NK-92 treated with Interleukin-12 subunit alpha and Interleukin-12 subunit beta, amount 100 ng/mL, for 24 hours (cell line): ENCODE results near the gene ADAT1.

ENCODE experiments used
- DNase-seq: peaks from one replicate; lab custom pipeline; 2025; lab: John Stamatoyannopoulos, UW

ADAT1 gene

GRCh38 chr16:75622761-75623605, at the start of gene ADAT1:
Gene ADAT1 (minus strand): TSS chr16:75623281. CDS start chr16:75620799, 2,482 bp downstream.
- DNase-seq = peak; percentile 88

DNA sequence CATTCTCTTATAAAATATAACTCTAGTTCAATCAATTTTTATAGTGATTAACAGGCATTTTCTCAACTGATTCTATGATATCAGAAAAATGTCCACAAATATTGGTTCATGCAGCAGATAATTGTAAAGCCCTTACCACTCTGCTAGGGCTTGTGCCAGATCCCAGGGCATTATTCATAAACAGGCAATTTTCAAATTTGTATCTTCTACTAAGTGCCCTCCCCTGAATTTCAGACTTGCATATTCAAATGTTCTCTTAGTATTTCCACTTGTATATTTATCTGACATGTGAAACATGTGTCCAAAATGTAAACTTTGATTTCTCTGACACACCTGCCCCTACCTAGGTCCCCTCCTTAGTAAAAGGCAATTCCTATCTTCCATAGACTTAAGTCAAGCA, 44.4 kb upstream of the ADAT1 start:
- no peak for DNase-seq

DNA sequence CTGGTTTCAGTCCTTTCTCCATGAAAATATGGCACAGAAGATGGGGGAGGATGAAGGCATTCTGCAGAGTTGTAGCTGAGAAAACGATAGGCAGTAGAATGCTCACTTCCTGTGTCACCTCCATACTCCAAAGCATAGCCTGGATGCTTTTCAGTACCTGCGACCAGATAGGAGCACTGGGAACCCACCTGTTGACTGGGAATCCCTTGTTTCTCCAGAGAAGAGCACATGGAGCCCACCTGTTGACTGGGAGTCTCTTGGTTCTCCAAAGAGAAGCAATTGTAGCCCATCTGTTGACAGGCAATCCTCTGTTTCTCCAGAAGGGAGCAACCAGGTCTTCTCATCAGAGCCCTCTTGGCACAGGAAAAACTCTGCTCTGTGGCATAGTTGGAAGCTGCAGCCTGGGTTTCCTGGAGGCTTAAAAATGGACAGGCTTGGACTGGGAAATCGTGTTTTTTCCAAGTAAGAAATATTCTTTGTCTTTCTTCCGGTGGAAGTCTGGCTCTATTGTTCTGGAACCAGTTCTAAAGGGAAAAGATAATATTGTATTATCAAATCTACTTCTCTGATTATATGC, 37.7 kb upstream of the ADAT1 start:
- no peak for DNase-seq

GRCh38 chr16:75660321-75660720, 37.2 kb upstream of the ADAT1 start:
- no peak for DNase-seq

DNA sequence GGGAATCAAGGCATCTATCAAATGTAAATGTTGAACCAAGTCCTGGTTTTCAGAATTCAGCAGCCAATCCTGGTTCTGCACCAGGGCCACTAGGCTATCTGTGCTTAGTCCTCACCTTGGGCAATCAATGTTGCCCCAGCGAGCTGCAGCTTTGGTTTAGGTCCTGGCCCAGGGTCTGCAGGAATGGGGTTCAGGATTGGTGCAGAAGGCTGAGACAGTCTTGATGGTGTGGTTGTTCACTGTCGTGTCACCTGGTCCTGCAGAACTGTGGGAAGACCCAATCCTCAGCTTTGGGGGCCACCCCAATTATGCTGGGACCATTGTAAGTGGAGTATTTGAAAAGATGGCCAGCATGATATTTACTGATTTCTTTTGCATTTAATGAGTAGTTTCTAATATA, 35.1 kb upstream of the ADAT1 start:
- DNase-seq = no peak

DNA sequence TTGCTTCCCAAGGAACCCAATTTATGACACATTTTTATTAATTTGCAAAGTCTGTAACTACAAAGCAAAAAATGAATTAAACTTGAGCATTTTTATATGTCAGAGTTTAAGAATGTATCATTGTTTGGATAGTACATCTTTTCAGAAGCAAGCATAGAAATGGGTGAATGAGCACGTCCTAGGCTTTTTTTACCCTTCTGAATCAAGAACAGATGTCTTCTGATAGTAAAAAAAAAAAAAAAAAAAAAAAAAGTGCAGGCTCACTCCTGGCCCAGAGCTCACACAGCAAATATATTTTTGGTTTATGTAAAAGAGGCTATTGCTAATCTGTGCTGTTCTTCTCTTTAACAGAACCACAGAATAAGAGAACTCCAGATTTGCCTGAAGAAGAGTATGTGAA, 30.8 kb upstream of the ADAT1 start:
- DNase-seq = no peak

- DNase-seq = peak; percentile 48
Observed at GRCh38 chr16:75648265-75649076, 25.4 kb upstream of the ADAT1 start.

DNA sequence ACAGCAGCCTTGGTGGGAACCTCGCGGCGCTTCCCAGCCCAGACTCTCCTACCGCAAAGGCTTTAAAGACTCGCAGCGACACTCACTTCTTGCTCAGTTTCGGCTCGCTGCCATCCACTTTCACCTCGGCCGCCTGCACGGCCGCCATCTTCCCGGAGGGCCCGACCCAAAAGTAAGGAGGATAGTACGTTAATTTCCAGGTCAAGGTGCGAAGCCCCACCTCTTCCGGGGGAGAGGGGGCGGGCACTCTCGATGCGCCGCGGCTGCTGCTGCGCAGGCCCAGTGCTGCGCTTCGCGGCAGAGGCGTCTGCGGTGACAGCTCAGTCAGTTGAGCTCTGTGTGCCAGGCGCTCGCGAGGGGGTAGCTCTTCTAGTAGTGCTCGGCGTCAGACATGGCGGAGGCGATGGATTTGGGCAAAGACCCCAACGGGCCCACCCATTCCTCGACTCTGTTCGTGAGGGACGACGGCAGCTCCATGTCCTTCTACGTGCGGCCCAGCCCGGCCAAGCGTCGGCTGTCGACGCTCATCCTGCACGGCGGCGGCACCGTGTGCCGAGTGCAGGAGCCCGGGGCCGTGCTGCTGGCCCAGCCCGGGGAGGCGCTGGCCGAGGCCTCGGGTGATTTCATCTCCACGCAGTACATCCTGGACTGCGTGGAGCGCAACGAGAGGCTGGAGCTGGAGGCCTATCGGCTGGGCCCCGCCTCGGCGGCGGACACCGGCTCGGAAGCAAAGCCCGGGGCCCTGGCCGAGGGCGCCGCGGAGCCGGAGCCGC, 24.6 kb upstream of the ADAT1 start, which contains the start of the genes KARS1 and TERF2IP:
TSS of gene KARS1 (minus strand) at position 174 of the 773 bp plus-strand sequence. CDS start at position 148, 26 bp downstream.
TSS of gene TERF2IP (plus strand) at position 282 of the 773 bp plus-strand sequence. CDS start at position 392, 110 bp downstream.
- peak; percentile 82 for DNase-seq

GRCh38 chr16:75647112-75647491, 24.0 kb upstream of the ADAT1 start:
- no peak for DNase-seq

DNA sequence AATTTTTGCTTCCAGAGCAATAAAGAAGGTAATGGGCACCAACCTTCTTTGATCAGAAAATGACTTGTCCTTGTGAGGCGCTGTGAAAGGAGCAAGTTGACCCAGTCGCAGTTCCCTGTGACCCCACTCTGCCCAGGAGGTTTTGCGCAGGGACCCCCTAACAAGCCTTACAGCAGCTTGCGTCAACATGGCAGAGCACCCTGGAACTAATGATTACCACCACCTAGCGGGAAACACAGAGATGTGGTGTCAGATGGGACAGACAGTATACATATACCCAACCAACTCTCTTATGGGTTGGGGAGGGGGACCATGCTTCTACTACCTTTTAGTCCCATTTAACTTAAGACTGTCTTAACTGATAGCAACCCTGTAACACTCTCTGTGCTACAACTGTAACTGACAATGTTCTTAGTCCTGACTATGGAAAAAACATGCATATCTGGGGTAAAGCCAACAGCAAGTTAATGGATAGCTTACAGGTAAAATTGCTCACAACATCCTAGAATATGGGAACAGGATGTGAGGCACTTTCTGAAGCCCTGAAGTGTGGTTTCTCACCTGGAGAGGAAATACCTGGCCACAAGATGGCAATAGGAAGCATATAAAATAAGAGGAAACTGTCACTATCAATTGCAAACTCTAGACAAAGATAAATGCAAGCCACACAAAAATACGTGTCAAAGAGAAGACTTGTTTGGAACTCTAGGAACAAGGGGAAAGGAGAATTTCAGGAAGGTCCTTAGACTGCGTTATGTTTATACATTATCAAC, 21.3 kb upstream of the ADAT1 start:
- no peak for DNase-seq

GRCh38 chr16:75640598-75640997, 17.5 kb upstream of the ADAT1 start:
- DNase-seq = no peak

DNA sequence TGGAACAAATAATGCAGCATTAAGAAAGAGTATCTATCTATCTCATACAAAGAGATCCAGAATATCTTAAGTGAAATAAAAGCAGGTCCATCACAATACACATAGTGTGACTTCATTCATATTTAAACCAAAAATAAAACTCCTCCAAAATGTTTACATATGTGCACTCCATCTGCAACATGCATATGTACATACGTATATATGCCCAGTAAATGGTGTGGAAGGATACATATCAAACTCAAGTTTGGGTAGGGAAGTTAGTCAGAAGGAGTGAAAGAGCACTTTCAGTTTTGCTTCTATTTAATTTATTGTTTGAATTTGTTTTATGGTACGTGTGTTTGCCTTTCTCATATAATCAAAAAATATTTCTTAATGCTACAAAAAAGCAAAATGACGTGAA, 12.0 kb upstream of the ADAT1 start:
- DNase-seq = no peak

DNA sequence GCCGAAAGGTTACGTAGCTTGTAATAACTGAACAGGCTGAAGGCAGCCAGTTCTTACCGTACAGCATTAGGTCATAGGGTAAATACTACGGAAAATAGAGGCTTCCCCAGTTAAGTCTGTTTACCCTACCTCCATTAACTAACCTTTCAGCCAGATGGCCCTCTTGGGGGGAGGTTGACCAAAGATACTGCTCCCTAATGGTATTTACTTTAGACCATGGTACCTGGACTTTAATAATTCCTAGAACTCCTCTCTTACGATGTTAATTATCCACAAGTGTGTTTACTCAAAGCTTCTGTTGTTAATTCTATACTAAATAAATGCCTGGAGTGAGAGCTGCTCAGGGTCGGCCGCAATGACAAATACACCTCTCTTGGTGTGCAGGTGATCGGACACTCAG, 9.8 kb upstream of the ADAT1 start:
- DNase-seq = no peak

- DNase-seq = no peak
Observed at GRCh38 chr16:75630052-75630451, 7.0 kb upstream of the ADAT1 start.

GRCh38 chr16:75629132-75629531, 6.1 kb upstream of the ADAT1 start:
- DNase-seq = no peak

DNA sequence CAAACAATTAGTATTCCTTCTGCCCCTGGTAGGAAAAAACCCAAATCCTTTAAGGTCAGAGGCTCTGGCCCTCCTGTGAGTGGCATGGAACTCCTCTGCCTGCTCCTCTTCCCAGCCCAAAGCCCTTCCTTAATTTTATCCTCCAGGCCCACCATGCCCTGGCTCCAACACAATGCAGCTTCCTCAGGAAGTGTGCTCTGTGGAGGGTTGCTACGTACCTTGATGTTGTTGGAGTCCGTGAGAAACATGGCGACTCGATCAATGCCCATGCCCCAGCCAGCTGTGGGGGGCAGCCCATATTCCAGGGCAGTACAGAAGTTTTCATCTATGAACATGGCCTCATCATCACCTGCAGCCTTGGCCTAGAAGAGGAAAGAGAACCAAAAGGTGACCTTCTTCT, 5.3 kb upstream of the ADAT1 start:
- DNase-seq = no peak

- DNase-seq = no peak
Observed at GRCh38 chr16:75627851-75628250, 4.8 kb upstream of the ADAT1 start.

GRCh38 chr16:75626806-75627205, 3.7 kb upstream of the ADAT1 start:
- no peak for DNase-seq

- no peak for DNase-seq
Observed at GRCh38 chr16:75624921-75625334, 1.8 kb upstream of the ADAT1 start.

DNA sequence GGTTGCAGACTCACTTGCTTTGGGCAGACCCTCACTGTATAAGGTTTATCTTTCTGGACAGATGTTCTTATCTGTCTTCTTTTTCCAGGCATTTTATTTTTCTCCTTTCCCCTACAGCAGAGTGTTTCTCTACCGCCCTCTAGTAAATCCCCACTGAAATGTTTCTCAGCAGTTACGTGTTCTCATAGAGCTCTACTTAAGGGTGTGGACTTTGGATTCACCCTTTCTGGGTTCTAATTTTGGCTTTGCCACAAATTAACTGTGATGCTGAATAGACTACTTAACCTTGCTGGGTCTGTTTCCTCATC, 2.0 kb downstream of the ADAT1 start:
- DNase-seq = no peak
